Muscle layer of duodenum (tissue), 2 donors: Measurements from ENCODE around the gene LMTK2.

Experiments
- H3K27ac ChIP-seq: one replicate; pipeline ENCODE4 v1.7.0; 2013; ENCODE audit warnings: mild to moderate bottlenecking, low read length
- H3K27me3 ChIP-seq: one replicate; pipeline ENCODE4 v1.7.0; 2013; ENCODE audit warnings: low read depth, mild to moderate bottlenecking, control low read depth, low read length
- H3K36me3 ChIP-seq, 2 donors: one replicate each; pipeline ENCODE4 v1.7.0; 2013; ENCODE audit warnings: low read length in 2 of 2, control low read depth in 1 of 2, mild to moderate bottlenecking in 1 of 2; ENCODE audit not compliant: insufficient read depth in 2 of 2, control insufficient read depth in 1 of 2
- H3K4me1 ChIP-seq, 2 donors: one replicate each; pipeline ENCODE4 v1.7.0; 2013; ENCODE audit warnings: low read length in 2 of 2, mild to moderate bottlenecking in 2 of 2, control low read depth in 1 of 2, moderate library complexity in 1 of 2; ENCODE audit not compliant: insufficient read depth in 2 of 2, control insufficient read depth in 1 of 2
- H3K4me3 ChIP-seq, 2 donors: one replicate each; pipeline ENCODE4 v1.7.0; 2013; ENCODE audit warnings: low read length in 2 of 2, low read depth in 1 of 2, mild to moderate bottlenecking in 1 of 2
- H3K9me3 ChIP-seq, 2 donors: one replicate each; pipeline ENCODE4 v1.7.0; 2013; ENCODE audit warnings: low read length in 2 of 2, control low read depth in 1 of 2, mild to moderate bottlenecking in 1 of 2; ENCODE audit not compliant: control insufficient read depth in 1 of 2
- donor health status: healthy.

The LMTK2 gene

DNA sequence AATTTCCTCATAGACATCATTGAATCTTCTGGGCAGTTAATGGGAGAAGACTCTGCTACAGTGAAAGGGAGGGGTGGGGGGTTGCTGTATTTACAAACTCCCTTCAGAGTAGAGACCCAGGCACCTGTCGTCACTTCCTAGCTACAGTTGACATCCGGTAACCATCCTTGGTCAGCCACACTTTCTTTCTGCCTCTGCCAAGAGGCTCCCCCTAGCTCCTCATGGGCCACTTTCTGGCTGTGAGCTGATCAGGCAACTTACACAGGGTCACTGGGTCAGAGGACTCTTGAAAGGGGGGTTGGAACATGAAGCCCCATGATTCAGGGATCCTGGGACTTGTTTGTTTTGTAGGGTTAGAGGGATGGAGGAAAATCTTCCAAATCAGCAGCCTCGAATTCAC, 144.1 kb downstream of the LMTK2 start:
- H3K9me3 ChIP-seq = no peaks in the 10 kb centered on the region
- H3K27ac ChIP-seq = peak overlapping the region; percentile 10
- peaks cover 11 to 28% of the 10 kb centered on the region in 2 donors for H3K4me1 ChIP-seq
- H3K27me3 ChIP-seq = no peaks in the 10 kb centered on the region
- H3K36me3 ChIP-seq = peaks cover 0 to 2% of the 10 kb centered on the region in 2 donors
- H3K4me3 ChIP-seq = peak overlapping the region in 1 of 2 donors; percentile 85

DNA sequence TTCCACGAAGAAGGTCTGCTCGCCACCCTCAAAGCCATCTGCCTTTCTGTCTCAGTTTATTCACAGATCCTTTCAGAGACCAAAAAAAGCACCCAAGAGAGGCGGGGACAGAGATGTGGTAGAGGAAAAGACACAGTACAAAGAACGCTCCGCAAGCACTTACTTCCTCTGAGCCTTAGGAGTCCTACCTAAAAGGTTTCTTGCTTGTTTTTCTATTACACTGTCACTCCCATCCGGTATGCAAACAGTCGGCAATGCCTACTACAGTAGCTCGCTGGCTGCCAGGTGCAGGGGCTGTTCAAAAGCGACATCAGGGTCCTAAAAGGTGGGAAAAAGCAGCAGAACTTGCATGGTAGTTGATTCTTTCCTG, 144.6 kb downstream of the LMTK2 start:
- peaks cover 11 to 28% of the 10 kb centered on the region in 2 donors for H3K4me1 ChIP-seq
- no peaks in the 10 kb centered on the region for H3K27me3 ChIP-seq
- H3K4me3 ChIP-seq = peak overlapping the region; percentile 85 to 91
- no peaks in the 10 kb centered on the region for H3K9me3 ChIP-seq
- H3K36me3 ChIP-seq = no peaks in the 10 kb centered on the region
- peak overlapping the region; percentile 10 for H3K27ac ChIP-seq

DNA sequence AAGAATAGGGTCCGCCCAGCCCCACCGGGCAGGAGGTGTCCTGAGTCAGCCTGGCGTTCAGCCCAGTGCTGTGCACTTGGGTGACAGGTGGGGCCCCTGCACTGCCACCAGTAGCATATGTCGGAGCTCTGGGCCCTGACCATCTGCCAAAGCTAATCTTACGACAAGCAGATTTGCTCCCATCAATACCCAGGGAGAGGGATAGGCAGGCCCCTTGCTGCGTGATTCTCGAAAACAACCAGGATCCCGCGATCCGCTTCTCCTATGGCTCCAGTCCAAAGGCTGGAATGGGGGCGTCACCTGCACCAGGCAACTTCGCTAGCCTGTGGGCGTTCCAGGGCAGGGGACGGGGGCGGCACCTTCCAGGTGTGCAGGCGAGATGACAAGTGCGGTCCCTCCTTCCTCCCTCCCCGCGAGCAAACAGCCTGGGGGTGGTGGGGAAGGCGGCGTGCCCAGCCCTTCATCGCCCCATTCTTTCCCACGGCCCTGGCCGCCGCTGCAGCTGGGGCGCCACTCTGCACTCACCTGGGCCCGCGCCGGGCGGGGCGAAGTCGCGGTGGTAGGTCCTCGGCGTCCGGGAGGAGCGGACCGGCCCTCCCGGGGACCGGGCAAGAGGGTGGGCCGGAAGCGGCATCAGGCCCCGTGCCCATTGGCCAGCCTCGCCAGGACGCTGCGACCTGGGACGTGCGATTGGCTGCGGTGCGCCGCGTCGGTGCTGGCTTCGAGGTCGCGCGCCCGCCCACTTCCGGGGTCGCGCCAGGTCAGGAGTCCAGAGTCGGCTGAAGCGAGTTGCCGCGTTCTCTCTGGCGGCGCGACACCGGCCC, 145.2 kb downstream of the LMTK2 start, which contains the start of gene TECPR1:
Gene TECPR1, minus strand, starts transcription at position 632 of the 824 bp plus-strand sequence. CDS start 6,086 bp downstream, outside the sequence.
- Histone ChIP-seq H3K27ac (peak within 1 kb of the TSS; percentile 76), H3K9me3 (no peaks in the 10 kb centered on the region), H3K27me3 (no peaks in the 10 kb centered on the region), H3K4me1 (peaks cover 11 to 28% of the 10 kb centered on the region in 2 donors), H3K4me3 (peak within 1 kb of the TSS; percentile 85 to 91), H3K36me3 (peaks cover 0 to 6% of the 10 kb centered on the region in 2 donors)

DNA sequence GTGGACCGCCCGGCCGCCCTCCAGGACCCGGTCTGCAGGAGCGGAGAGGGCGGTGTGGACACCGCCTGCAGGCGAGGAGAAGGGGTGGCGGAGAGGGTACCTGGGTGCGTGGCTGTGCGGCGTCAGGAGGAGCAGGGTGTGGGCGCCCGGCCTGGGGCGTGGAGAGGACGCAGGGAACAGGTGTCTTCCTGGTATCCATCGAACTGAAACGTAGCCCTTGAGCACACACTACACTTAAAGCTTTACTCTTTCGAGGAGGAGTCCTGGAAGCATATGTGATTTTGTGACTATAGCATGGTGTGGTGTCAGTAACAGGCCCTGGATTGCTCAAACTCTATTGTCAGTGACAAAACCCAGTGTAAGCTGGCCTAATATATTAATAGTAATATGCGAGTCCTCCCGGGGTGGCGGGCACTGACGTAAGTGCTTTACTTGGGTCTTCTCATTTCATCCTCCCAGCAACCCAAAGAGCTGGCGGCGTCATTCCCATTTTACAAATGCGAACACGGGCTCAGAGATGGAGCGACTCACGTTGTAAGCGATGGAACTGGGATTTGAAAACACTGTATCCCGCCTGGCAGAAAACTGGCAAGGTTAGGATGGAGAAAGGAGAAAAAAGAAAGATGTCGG, 145.9 kb downstream of the LMTK2 start:
- H3K9me3 ChIP-seq = no peaks in the 10 kb centered on the region
- no peaks in the 10 kb centered on the region for H3K27me3 ChIP-seq
- H3K4me1 ChIP-seq = peaks cover 11 to 28% of the 10 kb centered on the region in 2 donors
- H3K27ac ChIP-seq = peak overlapping the region; percentile 76
- peak overlapping the region; percentile 85 to 91 for H3K4me3 ChIP-seq
- peaks cover 0 to 10% of the 10 kb centered on the region in 2 donors for H3K36me3 ChIP-seq

DNA sequence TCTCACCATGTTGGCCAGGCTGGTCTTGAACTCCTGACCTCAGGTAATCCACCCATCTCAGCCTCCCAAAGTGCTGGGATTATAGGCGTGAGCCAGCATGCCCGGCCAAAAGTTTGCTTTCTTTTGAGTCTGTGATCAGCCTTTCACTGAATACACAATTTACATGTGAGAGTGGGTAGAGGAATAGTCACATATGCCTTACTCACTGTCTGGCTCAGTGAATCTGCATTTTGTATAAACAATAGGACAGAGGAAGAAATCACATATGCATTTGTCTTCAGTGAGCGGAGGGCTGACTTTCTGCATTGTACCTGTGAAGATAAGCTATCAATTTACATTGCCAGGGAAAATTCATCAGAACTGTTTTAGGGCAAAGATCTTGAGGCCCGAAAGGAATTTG, 147.9 kb downstream of the LMTK2 start:
- Histone ChIP-seq H3K4me3 (no peak overlapping the region), H3K4me1 (peaks cover 11 to 28% of the 10 kb centered on the region in 2 donors), H3K9me3 (no peaks in the 10 kb centered on the region), H3K36me3 (peaks cover 0 to 13% of the 10 kb centered on the region in 2 donors), H3K27me3 (no peaks in the 10 kb centered on the region), H3K27ac (no peak overlapping the region)

DNA sequence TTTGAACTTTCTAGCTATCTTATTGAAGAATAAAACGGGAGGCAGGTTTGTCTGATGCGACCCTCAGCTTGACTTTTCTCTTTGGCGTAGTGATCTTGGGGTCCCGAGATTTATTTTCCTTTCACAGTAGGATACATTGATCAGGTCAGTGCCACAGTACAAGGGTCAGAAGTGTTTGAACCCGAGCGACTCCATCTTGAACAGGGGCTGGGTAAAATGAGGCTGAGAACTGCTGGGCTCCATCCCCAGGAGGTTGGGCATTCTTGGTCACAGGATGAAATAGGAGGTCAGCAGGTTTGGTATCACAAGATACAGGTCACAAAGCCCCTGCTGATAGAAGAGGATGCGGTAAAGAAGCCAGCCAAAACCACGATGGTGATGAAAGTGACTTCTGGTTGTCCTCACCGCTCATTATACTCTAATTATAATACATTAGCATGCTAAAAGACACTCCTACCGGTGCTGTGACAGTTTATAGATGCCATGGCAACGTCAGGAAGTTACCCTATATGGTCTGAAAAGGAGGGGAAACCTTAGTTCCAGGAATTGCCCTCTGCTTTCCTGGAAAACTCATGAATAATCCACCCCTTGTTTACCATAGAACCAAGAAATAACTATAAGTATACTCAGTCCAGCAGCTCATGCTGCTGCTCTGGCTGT, 148.4 kb downstream of the LMTK2 start:
- H3K4me1 ChIP-seq = peaks cover 11 to 28% of the 10 kb centered on the region in 2 donors
- H3K36me3 ChIP-seq = peaks cover 0 to 13% of the 10 kb centered on the region in 2 donors
- H3K27me3 ChIP-seq = no peaks in the 10 kb centered on the region
- no peak overlapping the region for H3K4me3 ChIP-seq
- H3K9me3 ChIP-seq = no peaks in the 10 kb centered on the region
- no peak overlapping the region for H3K27ac ChIP-seq

DNA sequence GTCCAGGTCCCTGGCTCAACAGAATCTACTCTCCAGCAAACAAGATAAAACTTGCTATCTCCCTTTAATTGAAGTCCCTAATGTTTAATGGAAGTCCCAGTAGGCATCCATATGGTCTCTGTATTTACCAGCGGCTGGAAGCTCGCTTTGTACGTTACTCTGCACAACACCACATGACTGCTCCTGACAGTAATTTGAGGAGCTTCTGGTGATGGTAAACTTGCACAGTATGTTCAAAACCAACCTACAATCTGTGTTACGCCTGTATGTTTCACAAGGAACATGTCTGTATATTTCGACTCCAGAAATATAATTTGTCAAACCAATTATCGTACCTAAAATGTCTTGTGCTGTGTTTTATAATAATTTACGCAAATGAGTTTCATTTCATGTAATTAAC, 149.8 kb downstream of the LMTK2 start:
- no peaks in the 10 kb centered on the region for H3K27me3 ChIP-seq
- peaks cover 2 to 16% of the 10 kb centered on the region in 2 donors for H3K4me1 ChIP-seq

DNA sequence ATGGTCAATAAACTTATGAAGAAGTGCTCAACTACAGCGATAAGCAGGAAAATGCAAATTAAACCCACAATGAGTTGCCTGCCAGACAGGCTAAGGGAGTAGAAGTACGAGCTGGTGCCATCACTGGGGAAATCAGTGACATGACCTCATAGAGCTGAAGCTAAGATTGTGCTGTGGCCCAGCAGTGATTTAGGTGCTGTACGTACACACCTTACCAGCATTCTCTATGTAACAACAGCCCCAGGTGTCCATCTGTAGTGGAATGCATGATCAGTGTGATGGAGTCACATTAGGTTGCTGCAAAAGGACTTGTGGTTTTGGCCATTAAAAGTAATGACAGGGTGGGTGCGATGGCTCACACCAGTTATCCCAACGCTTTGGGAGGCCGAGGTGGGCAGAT, 151.0 kb downstream of the LMTK2 start:
- H3K4me1 ChIP-seq = peaks cover 0 to 10% of the 10 kb centered on the region in 2 donors
- H3K36me3 ChIP-seq = peaks cover 10 to 13% of the 10 kb centered on the region in 2 donors
- H3K27me3 ChIP-seq = no peaks in the 10 kb centered on the region
- no peaks in the 10 kb centered on the region for H3K9me3 ChIP-seq
- no peak overlapping the region for H3K27ac ChIP-seq
- H3K4me3 ChIP-seq = no peak overlapping the region

More for the DNA sequence above, 149.8 kb downstream of the LMTK2 start:
- Histone ChIP-seq H3K27ac (no peak overlapping the region), H3K4me3 (no peak overlapping the region), H3K9me3 (no peaks in the 10 kb centered on the region), H3K36me3 (peaks cover 10 to 13% of the 10 kb centered on the region in 2 donors)
